ENCODE data around the gene IGFBP5.

The IGFBP5 gene

GRCh38 chr2:216626875-216627245 is 68.5 kb downstream of the IGFBP5 start:
- no peaks in the 10 kb centered on the region for H3K4me1 Mint-ChIP-seq
- no peaks in the 10 kb centered on the region for H3K36me3 Mint-ChIP-seq
- peaks cover 3% of the 10 kb centered on the region for H3K9me3 Mint-ChIP-seq
- no peak for DNase-seq (ENCODE audit: low spot score in 2 of 2)
- no peak overlapping the region for H3K4me3 Mint-ChIP-seq
- H3K27ac Mint-ChIP-seq: no peak overlapping the region
- peaks cover 12% of the 10 kb centered on the region for H3K27me3 Mint-ChIP-seq
- ATAC-seq (ENCODE audit: low read depth): no peak

- H3K36me3 Mint-ChIP-seq: no peaks in the 10 kb centered on the region
- ATAC-seq (ENCODE audit: low read depth): no peak
- no peak overlapping the region for H3K4me3 Mint-ChIP-seq
- peaks cover 7% of the 10 kb centered on the region for H3K27me3 Mint-ChIP-seq
- no peak overlapping the region for H3K27ac Mint-ChIP-seq
- no peak for DNase-seq (ENCODE audit: low spot score in 2 of 2)
- peaks cover 3% of the 10 kb centered on the region for H3K9me3 Mint-ChIP-seq
- H3K4me1 Mint-ChIP-seq: no peaks in the 10 kb centered on the region
These were observed 69.0 kb downstream of the IGFBP5 start for GRCh38 chr2:216626168-216626874.

GRCh38 chr2:216624251-216624650 is 71.1 kb downstream of the IGFBP5 start:
- no peak overlapping the region for H3K4me3 Mint-ChIP-seq
- ATAC-seq (ENCODE audit: low read depth): no peak

GRCh38 chr2:216622526-216622925 is 72.8 kb downstream of the IGFBP5 start:
- Mint-ChIP-seq H3K27ac (no peak overlapping the region), H3K36me3 (no peaks in the 10 kb centered on the region), H3K4me1 (no peaks in the 10 kb centered on the region), H3K4me3 (no peak overlapping the region), H3K9me3 (peaks cover 3% of the 10 kb centered on the region), H3K27me3 (peaks cover 6% of the 10 kb centered on the region)
- ATAC-seq (ENCODE audit: low read depth) (no peak), DNase-seq (ENCODE audit: low spot score in 2 of 2) (no peak)

More at GRCh38 chr2:216624251-216624650, 71.1 kb downstream of the IGFBP5 start:
- Mint-ChIP-seq H3K9me3 (peaks cover 3% of the 10 kb centered on the region), H3K4me1 (no peaks in the 10 kb centered on the region), H3K27me3 (peaks cover 10% of the 10 kb centered on the region), H3K36me3 (no peaks in the 10 kb centered on the region), H3K27ac (no peak overlapping the region)
- DNase-seq (ENCODE audit: low spot score in 2 of 2): no peak

All from memory B cell (primary cell).